ENCODE results near the gene PDE9A.

Gene PDE9A

GRCh38 chr21:42782723-42783242 lies 129.4 kb downstream of the PDE9A start:
- TF ChIP-seq REST (IDR thresholded peaks at IDR 0.05; ENCODE audit: insufficient read depth in 1 of 2, low read depth in 2 of 2, low read length in 2 of 2) (no peak), SIN3A (IDR thresholded peaks at IDR 0.05; ENCODE audit: borderline replicate concordance, insufficient read depth, low read length) (no peak), TAF1 (IDR thresholded peaks at IDR 0.05; ENCODE audit: borderline replicate concordance, insufficient read depth, low read length) (no peak), FOXP2 (optimal IDR thresholded peaks at IDR 0.05; ENCODE audit: borderline replicate concordance, extremely low read depth, extremely low read length, insufficient read depth) (no peak), POLR2AphosphoS5 (IDR thresholded peaks at IDR 0.05; ENCODE audit: low read depth, low read length) (no peak)

- TF ChIP-seq TAF1 (IDR thresholded peaks at IDR 0.05; ENCODE audit: borderline replicate concordance, insufficient read depth, low read length) = no peak
- no peak for TF ChIP-seq FOXP2 (optimal IDR thresholded peaks at IDR 0.05; ENCODE audit: borderline replicate concordance, extremely low read depth, extremely low read length, insufficient read depth)
- TF ChIP-seq SIN3A (IDR thresholded peaks at IDR 0.05; ENCODE audit: borderline replicate concordance, insufficient read depth, low read length) = no peak
- no peak for TF ChIP-seq POLR2AphosphoS5 (IDR thresholded peaks at IDR 0.05; ENCODE audit: low read depth, low read length)
- no peak for TF ChIP-seq REST (IDR thresholded peaks at IDR 0.05; ENCODE audit: insufficient read depth in 1 of 2, low read depth in 2 of 2, low read length in 2 of 2)
These were observed 130.9 kb downstream of the PDE9A start for GRCh38 chr21:42784276-42784675.

- TF ChIP-seq TAF1 (IDR thresholded peaks at IDR 0.05; ENCODE audit: borderline replicate concordance, insufficient read depth, low read length) (no peak), FOXP2 (optimal IDR thresholded peaks at IDR 0.05; ENCODE audit: borderline replicate concordance, extremely low read depth, extremely low read length, insufficient read depth) (no peak)
These were observed 131.6 kb downstream of the PDE9A start for GRCh38 chr21:42784896-42785451.

- TF ChIP-seq REST (IDR thresholded peaks at IDR 0.05; ENCODE audit: insufficient read depth in 1 of 2, low read depth in 2 of 2, low read length in 2 of 2) (no peak), FOXP2 (optimal IDR thresholded peaks at IDR 0.05; ENCODE audit: borderline replicate concordance, extremely low read depth, extremely low read length, insufficient read depth) (no peak), POLR2AphosphoS5 (IDR thresholded peaks at IDR 0.05; ENCODE audit: low read depth, low read length) (no peak), TAF1 (IDR thresholded peaks at IDR 0.05; ENCODE audit: borderline replicate concordance, insufficient read depth, low read length) (no peak), SIN3A (IDR thresholded peaks at IDR 0.05; ENCODE audit: borderline replicate concordance, insufficient read depth, low read length) (no peak)
These were observed 132.4 kb downstream of the PDE9A start for GRCh38 chr21:42785666-42786427.

GRCh38 chr21:42786884-42787283 lies 133.5 kb downstream of the PDE9A start:
- TF ChIP-seq FOXP2 (optimal IDR thresholded peaks at IDR 0.05; ENCODE audit: borderline replicate concordance, extremely low read depth, extremely low read length, insufficient read depth) (no peak), TAF1 (IDR thresholded peaks at IDR 0.05; ENCODE audit: borderline replicate concordance, insufficient read depth, low read length) (no peak), SIN3A (IDR thresholded peaks at IDR 0.05; ENCODE audit: borderline replicate concordance, insufficient read depth, low read length) (no peak), POLR2AphosphoS5 (IDR thresholded peaks at IDR 0.05; ENCODE audit: low read depth, low read length) (no peak), REST (IDR thresholded peaks at IDR 0.05; ENCODE audit: insufficient read depth in 1 of 2, low read depth in 2 of 2, low read length in 2 of 2) (no peak)
